Osteocyte (in vitro differentiated cells): ENCODE results near the gene NUDT3. TPM values are rescaled to one million over a fixed set of nuclear protein-coding genes. Genes with fewer than 3 reads are reported as not detected.
"Not testable (repeated sequence)": the region's sequence is repeated elsewhere in the genome, so short reads cannot be mapped to it uniquely, and the experiment has no call there.

Source experiments
- DNase-seq: peaks from one replicate; pipeline ENCODE4 v3.0.0; 2021; ENCODE audit warnings: mixed read lengths; ENCODE audit not compliant: unreplicated experiment; ENCODE audit errors: extremely low spot score
- H3K27ac Mint-ChIP-seq: one replicate; pipeline ENCODE4 v1.8.0; 2021; ENCODE audit warnings: mild to moderate bottlenecking, mixed read lengths; ENCODE audit not compliant: unreplicated experiment
- H3K27me3 Mint-ChIP-seq: one replicate; pipeline ENCODE4 v1.8.0; 2021; ENCODE audit warnings: mixed read lengths; ENCODE audit not compliant: unreplicated experiment
- H3K36me3 Mint-ChIP-seq: one replicate; pipeline ENCODE4 v1.8.0; 2021; ENCODE audit warnings: mixed read lengths; ENCODE audit not compliant: unreplicated experiment
- H3K4me1 Mint-ChIP-seq: one replicate; pipeline ENCODE4 v1.8.0; 2021; ENCODE audit warnings: mixed read lengths; ENCODE audit not compliant: unreplicated experiment
- H3K4me3 Mint-ChIP-seq: one replicate; pipeline ENCODE4 v1.8.0; 2021; ENCODE audit warnings: mild to moderate bottlenecking, moderate library complexity, mixed read lengths; ENCODE audit not compliant: unreplicated experiment
- H3K9me3 Mint-ChIP-seq: one replicate; pipeline ENCODE4 v1.8.0; 2021; ENCODE audit warnings: mixed read lengths; ENCODE audit not compliant: unreplicated experiment
- total RNA-seq: library from RNA; stranded (reverse); gene quantifications from 2 replicates; pipeline ENCODE4 v1.2.1, GENCODE V29; 2021
- TF ChIP-seq, protein P1 (sequence below): fragments of 200-600 bp; sonication (generic); IDR thresholded peaks from 2 replicates; pipeline ENCODE4 v1.5.0; 2021; ENCODE audit warnings: antibody characterized with exemption, mild to moderate bottlenecking, moderate library complexity

NUDT3 gene
- total RNA-seq, 1 donor from 2014 or later = 32.0 TPM

DNA sequence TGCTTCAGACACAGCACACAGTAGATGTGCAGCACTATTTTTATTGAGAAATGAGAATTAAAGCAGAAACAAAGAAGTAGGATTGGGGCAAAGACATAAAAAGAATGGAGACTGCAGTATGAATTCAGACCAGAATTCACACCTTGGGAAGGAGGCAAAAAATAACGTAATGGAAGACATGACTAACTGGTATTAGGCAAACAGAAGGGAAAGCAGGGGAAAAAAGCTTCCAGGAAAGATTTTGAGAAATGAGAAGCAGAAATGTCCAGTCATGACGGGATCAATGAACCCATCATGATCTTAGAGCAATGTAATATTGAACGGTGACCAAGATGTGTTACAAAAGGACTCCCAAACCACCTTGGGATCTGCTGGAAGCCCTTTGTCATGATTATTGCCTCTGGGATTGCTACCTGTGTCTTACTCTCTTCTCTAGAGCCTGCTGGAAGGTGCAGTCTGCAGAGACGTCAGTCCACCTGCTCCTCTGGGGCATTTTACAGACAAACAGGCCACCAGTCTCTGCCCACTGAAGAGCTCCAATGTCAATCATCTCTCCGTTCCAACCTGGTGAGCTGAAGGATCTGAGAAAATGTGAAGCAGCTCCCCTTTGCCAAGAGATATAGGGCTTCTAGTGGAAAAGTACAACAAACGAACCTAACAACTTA is 8.7 kb downstream of the NUDT3 start:
- Mint-ChIP-seq H3K27ac (peak overlapping the region; percentile 59), H3K4me1 (peaks cover 46% of the 10 kb centered on the region), H3K4me3 (no peak overlapping the region), H3K27me3 (no peaks in the 10 kb centered on the region), H3K9me3 (no peaks in the 10 kb centered on the region), H3K36me3 (peaks cover 2% of the 10 kb centered on the region)
- TF ChIP-seq, protein P1, sequence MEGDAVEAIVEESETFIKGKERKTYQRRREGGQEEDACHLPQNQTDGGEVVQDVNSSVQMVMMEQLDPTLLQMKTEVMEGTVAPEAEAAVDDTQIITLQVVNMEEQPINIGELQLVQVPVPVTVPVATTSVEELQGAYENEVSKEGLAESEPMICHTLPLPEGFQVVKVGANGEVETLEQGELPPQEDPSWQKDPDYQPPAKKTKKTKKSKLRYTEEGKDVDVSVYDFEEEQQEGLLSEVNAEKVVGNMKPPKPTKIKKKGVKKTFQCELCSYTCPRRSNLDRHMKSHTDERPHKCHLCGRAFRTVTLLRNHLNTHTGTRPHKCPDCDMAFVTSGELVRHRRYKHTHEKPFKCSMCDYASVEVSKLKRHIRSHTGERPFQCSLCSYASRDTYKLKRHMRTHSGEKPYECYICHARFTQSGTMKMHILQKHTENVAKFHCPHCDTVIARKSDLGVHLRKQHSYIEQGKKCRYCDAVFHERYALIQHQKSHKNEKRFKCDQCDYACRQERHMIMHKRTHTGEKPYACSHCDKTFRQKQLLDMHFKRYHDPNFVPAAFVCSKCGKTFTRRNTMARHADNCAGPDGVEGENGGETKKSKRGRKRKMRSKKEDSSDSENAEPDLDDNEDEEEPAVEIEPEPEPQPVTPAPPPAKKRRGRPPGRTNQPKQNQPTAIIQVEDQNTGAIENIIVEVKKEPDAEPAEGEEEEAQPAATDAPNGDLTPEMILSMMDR = no peak
- DNase-seq = no peak

DNA sequence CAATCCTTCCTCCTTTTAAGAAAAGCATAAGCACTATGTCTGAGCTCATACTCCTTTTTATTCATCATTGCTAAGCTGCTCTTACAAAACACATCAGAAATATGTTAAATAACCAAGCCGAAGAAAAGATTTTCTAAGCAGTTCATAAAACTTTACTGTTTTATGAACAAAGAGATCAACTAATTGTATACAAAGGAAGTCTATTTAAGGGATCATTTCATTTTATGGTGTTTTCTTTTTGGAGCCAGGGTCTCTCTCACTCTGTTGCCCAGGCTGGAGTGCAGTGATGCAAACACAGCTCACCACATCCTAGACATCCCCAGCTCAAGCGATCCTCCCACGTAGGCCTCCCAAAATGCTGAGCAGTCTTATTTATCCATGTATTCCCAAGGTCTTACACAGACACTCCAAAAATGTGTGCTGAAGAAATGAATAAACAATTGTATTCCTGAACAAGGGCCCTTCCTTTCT is 9.3 kb downstream of the NUDT3 start:
- Mint-ChIP-seq H3K4me1 (peaks cover 49% of the 10 kb centered on the region), H3K27ac (peak overlapping the region; percentile 59), H3K4me3 (no peak overlapping the region), H3K9me3 (no peaks in the 10 kb centered on the region), H3K36me3 (peaks cover 2% of the 10 kb centered on the region), H3K27me3 (no peaks in the 10 kb centered on the region)
- TF ChIP-seq, protein P1 = no peak
- no peak for DNase-seq

DNA sequence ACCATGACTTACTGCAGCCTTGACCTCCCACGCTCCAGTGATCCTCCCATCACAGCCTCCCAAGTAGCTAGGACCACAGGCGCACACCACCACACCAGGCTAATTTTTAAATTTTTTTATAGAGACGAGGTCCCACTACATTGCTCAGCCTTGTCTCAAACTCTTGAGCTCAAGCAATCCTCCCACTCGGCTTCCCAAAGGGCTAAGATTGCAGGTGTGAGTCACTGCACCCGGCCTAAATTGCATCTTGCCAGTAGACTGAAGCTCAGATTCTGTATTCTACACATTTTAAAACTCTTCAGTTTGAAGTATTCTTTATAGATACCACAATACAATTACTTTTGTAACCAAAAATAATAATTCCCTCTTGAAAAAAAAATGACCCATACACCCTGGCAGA is 11.4 kb downstream of the NUDT3 start:
- Mint-ChIP-seq H3K27me3 (no peaks in the 10 kb centered on the region), H3K27ac (peak overlapping the region; percentile 10), H3K4me3 (no peak overlapping the region), H3K36me3 (no peaks in the 10 kb centered on the region), H3K4me1 (peaks cover 40% of the 10 kb centered on the region), H3K9me3 (no peaks in the 10 kb centered on the region)
- no peak for DNase-seq
- TF ChIP-seq, protein P1 = no peak

DNA sequence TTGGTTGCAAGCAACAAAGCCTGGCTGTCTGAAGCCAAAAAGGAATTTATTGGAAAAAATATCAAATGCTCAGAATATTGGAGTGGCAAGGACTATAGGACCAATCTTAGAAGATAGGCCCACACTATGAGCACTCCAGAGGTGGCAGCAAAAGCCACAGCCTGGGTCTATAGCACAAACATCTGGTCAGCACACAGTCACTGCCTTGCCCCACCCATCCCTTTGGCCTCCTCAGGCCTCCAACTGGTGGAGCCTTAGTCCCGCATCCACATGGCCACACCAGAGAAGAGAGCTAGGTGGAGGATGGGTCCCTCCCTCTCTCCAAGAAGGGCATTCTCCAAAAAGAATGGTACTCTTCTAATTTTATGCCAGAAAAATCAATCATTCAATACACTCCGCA is 14.0 kb downstream of the NUDT3 start:
- Mint-ChIP-seq H3K27me3 (no peaks in the 10 kb centered on the region), H3K9me3 (no peaks in the 10 kb centered on the region), H3K36me3 (no peaks in the 10 kb centered on the region), H3K4me1 (peaks cover 19% of the 10 kb centered on the region), H3K4me3 (no peak overlapping the region), H3K27ac (no peak overlapping the region)
- no peak for DNase-seq
- TF ChIP-seq, protein P1 = no peak

DNA sequence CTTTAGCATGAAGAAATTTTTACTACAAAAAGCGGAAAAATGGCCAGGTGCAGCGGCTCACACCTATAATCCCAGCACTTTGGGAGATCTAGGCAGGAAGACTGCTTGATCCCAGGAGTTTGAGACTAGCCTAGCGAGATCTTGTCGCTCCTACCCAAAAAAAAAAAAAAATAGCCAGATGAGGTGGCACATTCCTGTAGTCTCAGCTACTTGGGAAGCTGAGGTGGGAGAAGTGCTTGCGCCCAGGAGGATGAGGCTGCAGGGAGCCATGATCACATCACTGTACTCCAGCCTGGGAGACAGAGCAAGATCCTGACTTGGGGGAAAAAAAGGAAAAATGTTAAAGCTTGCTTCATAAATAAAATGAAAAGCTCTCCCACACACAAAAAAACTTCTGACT is 14.5 kb downstream of the NUDT3 start:
- TF ChIP-seq, protein P1 = no peak
- H3K27me3 Mint-ChIP-seq = no peaks in the 10 kb centered on the region
- DNase-seq = no peak
- peak overlapping the region; percentile 32 for H3K27ac Mint-ChIP-seq
- no peaks in the 10 kb centered on the region for H3K36me3 Mint-ChIP-seq
- H3K4me1 Mint-ChIP-seq = peaks cover 14% of the 10 kb centered on the region
- no peaks in the 10 kb centered on the region for H3K9me3 Mint-ChIP-seq
- no peak overlapping the region for H3K4me3 Mint-ChIP-seq

DNA sequence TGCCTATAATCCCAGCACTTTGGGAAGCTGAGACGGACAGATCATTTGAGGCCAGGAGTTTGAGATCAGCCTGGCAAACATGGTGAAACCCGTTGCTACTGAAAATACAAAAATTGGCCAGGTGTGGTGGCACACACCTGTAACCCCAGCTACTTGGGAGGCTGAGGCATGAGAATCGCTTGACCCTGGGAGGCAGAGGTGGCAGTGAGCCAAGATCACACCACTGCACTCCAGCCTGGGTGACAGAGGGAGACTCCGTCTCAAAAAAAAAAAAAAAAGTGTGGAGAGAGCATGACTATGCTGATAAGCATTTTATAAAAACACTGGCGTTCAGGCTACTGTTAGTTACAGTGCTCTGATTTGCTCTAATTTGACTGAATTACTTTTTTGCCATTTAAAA is 14.9 kb downstream of the NUDT3 start:
- H3K27me3 Mint-ChIP-seq, H3K4me3 Mint-ChIP-seq, DNase-seq, H3K9me3 Mint-ChIP-seq, H3K36me3 Mint-ChIP-seq, H3K27ac Mint-ChIP-seq: not testable (repeated sequence)
- H3K4me1 Mint-ChIP-seq = peaks cover 14% of the 10 kb centered on the region
